Measurements from ENCODE around the gene GNPTG. TPM values are rescaled to one million over a fixed set of nuclear protein-coding genes. Genes with fewer than 3 reads are reported as not detected.

The GNPTG gene
- total and polyA plus RNA-seq, 2 donors (not counting 1 experiment from before 2014, with no cell fraction given), result 76.0 to 109 TPM

- H3K27ac Mint-ChIP-seq, result no peak overlapping the region
- 93% methylated on average over 14 of the region's 15 CpGs for WGBS (ENCODE audit: insufficient coverage)
- no peak for ATAC-seq (ENCODE audit: low read depth)
- no peak overlapping the region for H3K9ac ChIP-seq (ENCODE audit: low read length)
- peaks cover 9% of the 10 kb centered on the region for H3K79me2 ChIP-seq (ENCODE audit: control insufficient read depth, insufficient read depth, low read length)
- peak overlapping the region; percentile 82 to 84 for H3K27ac ChIP-seq (ENCODE audit: low read length in 2 of 2)
- peaks cover 0 to 3% (median under 1%) of the 10 kb centered on the region in 4 experiments for H3K27me3 ChIP-seq (replicated peaks in 1 of 4; ENCODE audit: control extremely low read depth in 1 of 4, control insufficient read depth in 3 of 4, insufficient read depth in 4 of 4, low read length in 3 of 4)
- peaks cover 0 to 44% of the 10 kb centered on the region in 2 experiments for H3K36me3 ChIP-seq (replicated peaks in 1 of 2; ENCODE audit: control extremely low read depth in 1 of 2, control insufficient read depth in 1 of 2, extremely low read depth in 1 of 2, insufficient read depth in 2 of 2, low read length in 1 of 2)
- DNase-seq, result no peak
- intact Hi-C loops (cut with micrococcal nuclease), result no loop called here
- H3K4me3 ChIP-seq (ENCODE audit: control extremely low read depth in 1 of 5, extremely low read depth in 1 of 5, insufficient read depth in 1 of 5, low read depth in 2 of 5, low read length in 4 of 5), result no peak overlapping the region
- no peak overlapping the region for H3K4me2 ChIP-seq (replicated peaks; ENCODE audit: low read depth, low read length, poor library complexity, severe bottlenecking)
- H3K4me1 ChIP-seq (ENCODE audit: control insufficient read depth in 2 of 2, insufficient read depth in 2 of 2, low read length in 2 of 2), result peaks cover 0 to 27% of the 10 kb centered on the region in 2 donors
- H3K9me3 Mint-ChIP-seq (ENCODE audit: insufficient read depth), result no peaks in the 10 kb centered on the region
- H3K27me3 Mint-ChIP-seq, result no peaks in the 10 kb centered on the region
- no peak overlapping the region for H2AFZ ChIP-seq (ENCODE audit: insufficient read depth, low read depth, low read length, poor library complexity, severe bottlenecking)
- TF ChIP-seq CTCF (IDR thresholded peaks at IDR 0.05) (no peak), EZH2 (IDR thresholded peaks at IDR 0.05; ENCODE audit: borderline replicate concordance, insufficient read depth, low read depth, low read length, poor library complexity, severe bottlenecking) (no peak)
- peaks cover 0 to 4% (median 0%) of the 10 kb centered on the region in 3 donors for H3K9me3 ChIP-seq (ENCODE audit: control extremely low read depth in 1 of 3, control insufficient read depth in 2 of 3, insufficient read depth in 1 of 3, low read length in 2 of 3)
- no peak overlapping the region for H3K4me3 Mint-ChIP-seq
- peaks cover 5% of the 10 kb centered on the region for H3K4me1 Mint-ChIP-seq
- ChIA-PET POLR2A (no interaction called here), CTCF (no interaction called here)
- peaks cover 43% of the 10 kb centered on the region for H4K20me1 ChIP-seq (ENCODE audit: control insufficient read depth, insufficient read depth, low read length, poor library complexity, severe bottlenecking)
Observed at GRCh38 chr16:1325261-1325660, 26.5 kb upstream of the GNPTG start.

- H3K9ac ChIP-seq (ENCODE audit: low read length), result no peak overlapping the region
- no peaks in the 10 kb centered on the region for H3K27me3 Mint-ChIP-seq
- H4K20me1 ChIP-seq (ENCODE audit: control insufficient read depth, insufficient read depth, low read length, poor library complexity, severe bottlenecking), result peaks cover 37% of the 10 kb centered on the region
- peak overlapping the region; percentile 32 for H3K27ac Mint-ChIP-seq
- peaks cover under 1 to 32% of the 10 kb centered on the region in 2 donors for H3K4me1 ChIP-seq (ENCODE audit: control insufficient read depth in 2 of 2, insufficient read depth in 2 of 2, low read length in 2 of 2)
- peaks cover 5% of the 10 kb centered on the region for H3K4me1 Mint-ChIP-seq
- peaks cover 0 to 4% (median 2%) of the 10 kb centered on the region in 4 experiments for H3K27me3 ChIP-seq (replicated peaks in 1 of 4; ENCODE audit: control extremely low read depth in 1 of 4, control insufficient read depth in 3 of 4, insufficient read depth in 4 of 4, low read length in 3 of 4)
- H3K79me2 ChIP-seq (ENCODE audit: control insufficient read depth, insufficient read depth, low read length), result peaks cover 3% of the 10 kb centered on the region
- POLR2A ChIA-PET, result interaction anchor here (0.7 to 1.4 kb wide), 3 partner anchors 16 to 21 kb away, joined by 3 to 4 read pairs (median 3); partner anchors contain the start of gene UBE2I
- peaks cover 0 to 39% of the 10 kb centered on the region in 2 experiments for H3K36me3 ChIP-seq (replicated peaks in 1 of 2; ENCODE audit: control extremely low read depth in 1 of 2, control insufficient read depth in 1 of 2, extremely low read depth in 1 of 2, insufficient read depth in 2 of 2, low read length in 1 of 2)
- no peak for TF ChIP-seq EZH2 (IDR thresholded peaks at IDR 0.05; ENCODE audit: borderline replicate concordance, insufficient read depth, low read depth, low read length, poor library complexity, severe bottlenecking)
- no peak for TF ChIP-seq CTCF (IDR thresholded peaks at IDR 0.05)
- no peak for DNase-seq
- no peak overlapping the region for H3K4me3 Mint-ChIP-seq
- peak overlapping the region; percentile 54 for H3K4me2 ChIP-seq (replicated peaks; ENCODE audit: low read depth, low read length, poor library complexity, severe bottlenecking)
- intact Hi-C loops (cut with micrococcal nuclease), result no loop called here
- 80% methylated on average over 20 of the region's 20 CpGs for WGBS (ENCODE audit: insufficient coverage)
- H3K9me3 ChIP-seq (ENCODE audit: control extremely low read depth in 1 of 3, control insufficient read depth in 2 of 3, insufficient read depth in 1 of 3, low read length in 2 of 3), result peaks cover 0 to 9% (median 3%) of the 10 kb centered on the region in 3 donors
- H3K4me3 ChIP-seq (ENCODE audit: control extremely low read depth in 1 of 5, extremely low read depth in 1 of 5, insufficient read depth in 1 of 5, low read depth in 2 of 5, low read length in 4 of 5), result peak overlapping the region in 2 of 5 experiments; percentile 11 to 23
- no peaks in the 10 kb centered on the region for H3K9me3 Mint-ChIP-seq (ENCODE audit: insufficient read depth)
- H2AFZ ChIP-seq (ENCODE audit: insufficient read depth, low read depth, low read length, poor library complexity, severe bottlenecking), result no peak overlapping the region
- peak overlapping the region; percentile 82 to 84 for H3K27ac ChIP-seq (ENCODE audit: low read length in 2 of 2)
- CTCF ChIA-PET, result interaction anchor here (1.4 to 1.6 kb wide), 2 partner anchors 12 to 17 kb away, joined by 3 to 5 read pairs; no protein-coding TSS in a partner anchor
- ATAC-seq (ENCODE audit: low read depth), result peak; percentile 20
Observed at GRCh38 chr16:1325673-1326371, 25.9 kb upstream of the GNPTG start.
